ENCODE measurements around the gene ASB13.

Gene ASB13

DNA sequence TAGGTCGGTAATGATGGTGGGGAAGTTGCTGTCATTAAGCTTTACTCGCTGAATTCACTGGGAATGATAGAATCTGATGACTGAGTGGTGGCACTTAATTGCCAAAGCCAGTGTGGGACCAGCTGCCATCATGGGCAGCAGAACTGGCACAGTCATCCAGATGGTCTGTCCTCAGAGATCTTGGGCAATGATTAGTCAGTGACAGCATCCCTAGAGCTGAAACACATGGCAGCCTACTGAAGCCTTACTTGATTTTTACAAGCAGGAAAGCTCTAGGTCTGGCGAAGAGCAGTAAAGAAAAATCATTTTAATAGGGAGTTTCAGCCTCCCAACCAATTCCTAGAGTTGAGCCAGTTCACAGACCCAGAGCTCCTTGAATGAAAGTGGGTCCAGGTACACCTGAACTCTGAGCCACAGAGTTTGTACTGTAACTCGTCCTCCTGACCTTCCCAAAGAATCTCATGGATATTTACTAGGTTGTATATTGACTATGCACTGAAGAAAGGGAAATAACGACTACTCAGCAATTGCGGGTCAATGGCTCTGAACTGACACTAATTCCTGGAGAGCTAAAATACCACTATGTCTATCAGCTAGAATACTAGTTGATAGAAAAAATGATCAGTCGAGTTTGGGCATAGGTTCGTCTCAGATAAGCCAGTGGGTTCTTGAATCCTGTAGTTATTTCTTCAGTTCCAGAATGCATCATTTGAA, 4.4 kb upstream of the ASB13 start:
- DNase-seq (ENCODE audit: low read depth in 2 of 2, low spot score in 1 of 2) = no peak

DNA sequence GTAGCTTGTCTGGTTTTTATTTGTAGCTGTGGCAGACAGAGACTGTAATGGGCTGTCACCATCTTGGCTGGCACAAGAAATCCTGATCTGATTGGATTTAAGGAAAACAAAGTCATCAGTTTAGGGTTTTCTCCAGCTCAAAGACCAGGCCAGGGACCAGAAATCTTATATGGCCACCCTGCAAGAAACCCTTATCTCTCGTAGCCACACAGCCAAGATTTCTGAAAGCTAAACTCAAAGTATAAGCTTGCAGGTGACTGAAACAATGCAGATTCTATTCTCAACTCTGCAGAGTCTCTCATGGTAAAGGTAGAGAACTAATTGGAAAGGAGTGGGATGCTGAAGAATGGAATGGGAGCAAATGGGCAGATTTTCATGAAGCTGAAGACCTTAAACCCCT, 3.2 kb upstream of the ASB13 start:
- no peak for DNase-seq (ENCODE audit: low read depth in 2 of 2, low spot score in 1 of 2)

DNA sequence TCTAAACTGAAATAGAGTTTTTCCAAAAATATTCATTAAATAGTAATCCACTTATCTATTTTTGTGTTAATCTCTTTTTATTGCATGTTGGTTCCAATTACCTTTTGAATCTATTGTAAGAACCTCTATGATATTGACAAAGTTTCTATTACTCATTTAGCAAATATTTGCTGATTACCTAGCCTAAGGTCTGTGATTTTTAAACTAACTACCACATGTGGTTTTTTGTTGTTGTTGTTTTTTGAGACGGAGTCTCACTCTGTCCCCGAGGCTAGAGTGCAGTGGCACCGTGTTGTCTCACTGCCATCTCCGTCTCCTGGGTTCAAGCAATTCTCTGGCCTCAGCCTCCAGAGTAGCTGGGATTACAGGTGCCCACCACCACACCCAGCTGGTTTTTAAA, 2.0 kb upstream of the ASB13 start:
- DNase-seq (ENCODE audit: low read depth in 2 of 2, low spot score in 1 of 2) = no peak

DNA sequence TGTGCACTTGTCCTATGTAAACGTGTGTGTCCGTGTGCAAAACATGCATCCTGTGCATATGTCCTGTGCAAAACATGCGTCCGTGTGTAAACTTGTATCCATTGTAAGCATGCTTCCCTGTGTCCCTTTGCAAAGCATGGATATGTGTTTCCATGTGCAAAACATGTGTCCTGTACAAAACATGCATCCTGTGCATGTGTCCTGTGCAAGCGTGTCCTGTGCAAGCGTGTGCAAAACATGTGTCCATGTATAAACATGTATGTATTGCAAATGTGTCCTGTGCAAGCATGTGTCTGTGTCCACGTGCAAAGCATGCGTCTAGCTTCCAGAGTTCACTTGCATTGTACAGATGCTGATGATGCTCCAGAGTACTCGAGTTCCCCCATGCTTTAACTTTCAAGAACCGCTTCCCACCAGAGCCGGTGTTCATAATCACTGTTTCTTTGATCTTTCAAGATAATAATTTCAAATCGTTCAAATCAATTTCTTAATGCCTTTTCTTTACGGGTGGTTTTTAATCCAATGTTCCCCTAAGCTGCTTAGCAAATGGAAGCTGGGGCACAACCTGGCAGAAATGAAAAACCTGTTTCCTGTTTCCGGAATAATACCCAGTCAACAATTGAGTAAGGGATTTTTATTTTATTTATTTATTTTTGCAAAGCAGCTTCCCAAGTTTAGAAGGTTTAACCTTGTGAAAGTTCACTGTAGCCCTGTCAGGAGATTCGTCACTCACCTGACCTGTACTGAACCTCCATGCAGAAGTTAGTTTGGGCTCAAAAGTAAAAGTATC, 641 bp upstream of the ASB13 start:
- no peak for DNase-seq (ENCODE audit: low read depth in 2 of 2, low spot score in 1 of 2)

DNA sequence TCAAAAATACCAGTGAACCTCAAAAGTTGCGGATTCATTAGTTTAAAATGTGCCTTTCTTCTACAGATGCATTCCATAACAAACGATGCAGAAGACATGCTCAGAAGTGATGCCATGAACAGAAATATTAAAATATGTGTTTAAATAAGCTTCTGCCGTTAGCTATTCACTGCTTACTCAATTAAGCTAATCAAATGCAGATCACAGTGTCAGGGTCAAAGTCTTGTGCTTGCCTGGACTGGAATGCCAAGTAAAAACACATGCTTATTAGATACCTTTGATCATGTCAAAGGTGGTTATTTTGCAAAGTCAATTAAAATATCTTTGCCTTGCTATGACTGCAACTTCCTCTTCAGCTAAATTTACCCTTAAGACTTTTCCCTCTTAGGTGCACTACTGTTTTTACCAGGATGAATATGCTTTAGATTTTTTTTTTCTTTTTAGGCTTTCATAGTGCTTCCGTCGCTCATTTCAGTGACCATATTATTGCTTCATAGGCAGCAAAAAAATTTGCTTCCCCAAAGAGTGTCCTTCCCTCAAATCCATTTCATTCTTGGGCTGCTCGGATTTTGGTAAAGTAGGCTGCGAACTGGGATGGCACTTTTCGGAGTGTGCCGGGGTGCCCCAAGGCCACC, 905 bp downstream of the ASB13 start:
- no peak for DNase-seq (ENCODE audit: low read depth in 2 of 2, low spot score in 1 of 2)

DNA sequence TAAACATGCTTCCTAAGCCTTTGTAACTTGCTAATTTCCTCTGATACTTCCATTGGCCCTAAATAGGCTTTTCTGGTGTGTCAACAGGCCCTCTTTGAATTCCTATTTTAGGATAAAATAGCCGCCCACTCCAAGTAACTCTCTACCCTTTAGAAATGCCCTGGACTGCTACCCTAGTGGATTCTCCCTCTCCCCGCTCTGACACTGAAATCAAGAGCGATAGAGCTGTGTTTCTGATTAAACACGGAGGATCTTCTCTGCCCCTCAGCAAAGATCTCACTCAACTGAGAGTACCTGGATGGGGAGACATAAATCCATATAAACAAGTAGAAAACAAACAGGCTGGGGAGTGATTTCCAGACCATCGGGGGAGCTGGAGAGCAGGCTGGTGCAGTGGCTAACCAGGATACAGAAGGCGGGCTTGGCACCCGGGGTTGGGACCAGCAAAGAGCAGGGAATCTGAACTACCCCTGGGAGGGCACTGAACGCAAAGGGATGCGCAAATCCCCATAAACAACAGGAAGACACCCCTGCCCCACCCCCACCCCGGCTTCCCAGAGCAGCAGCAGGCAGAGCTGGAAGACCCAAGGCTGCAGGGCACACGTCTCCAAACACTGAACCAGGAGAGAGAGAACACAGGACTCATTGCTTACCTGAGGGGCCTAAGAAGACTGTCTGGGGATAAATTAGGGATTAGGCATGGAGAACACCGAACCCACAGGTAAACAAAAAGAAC, 2.5 kb downstream of the ASB13 start:
- no peak for DNase-seq (ENCODE audit: low read depth in 2 of 2, low spot score in 1 of 2)

DNA sequence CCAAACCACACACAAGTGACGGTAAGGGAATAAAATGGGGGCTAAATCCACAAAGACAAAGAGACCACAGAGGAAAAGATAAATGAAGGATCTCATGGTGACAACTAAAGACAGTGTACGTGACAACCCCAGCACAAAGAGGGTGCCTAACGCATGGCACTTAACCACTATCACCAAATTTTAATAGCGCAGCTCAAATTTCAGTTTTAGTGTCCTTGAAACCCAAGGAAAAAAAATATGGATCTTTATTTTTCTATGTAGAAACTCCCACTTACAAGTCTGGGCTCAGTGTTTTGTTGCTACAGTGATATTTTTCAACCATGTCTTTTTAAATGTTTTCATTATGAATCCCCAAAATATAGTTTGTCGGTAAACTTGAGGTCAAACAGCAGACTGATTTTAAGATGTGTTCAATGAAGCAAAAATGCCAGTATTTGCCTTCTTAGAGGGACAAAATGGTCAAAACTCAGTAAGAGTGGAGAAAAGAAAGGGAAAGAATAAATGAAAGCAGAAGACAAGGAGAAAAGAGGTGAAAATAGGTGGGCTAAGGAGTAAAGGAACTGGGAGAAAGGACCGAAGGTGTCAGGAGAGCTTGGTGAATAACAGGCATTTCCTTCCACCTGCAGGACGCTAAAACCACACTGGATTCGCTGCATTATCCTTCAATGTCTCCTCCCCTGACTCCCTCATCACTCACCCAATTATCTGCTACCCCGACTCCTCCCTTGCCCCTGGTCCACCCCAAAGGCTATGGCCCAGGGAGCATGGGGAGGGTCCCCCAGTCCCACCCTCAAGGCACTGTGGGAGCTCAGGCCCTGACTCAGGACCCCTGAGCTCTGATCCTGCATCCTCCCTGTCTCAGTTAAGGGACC, 3.5 kb downstream of the ASB13 start:
- DNase-seq (ENCODE audit: low read depth in 2 of 2, low spot score in 1 of 2) = no peak

DNA sequence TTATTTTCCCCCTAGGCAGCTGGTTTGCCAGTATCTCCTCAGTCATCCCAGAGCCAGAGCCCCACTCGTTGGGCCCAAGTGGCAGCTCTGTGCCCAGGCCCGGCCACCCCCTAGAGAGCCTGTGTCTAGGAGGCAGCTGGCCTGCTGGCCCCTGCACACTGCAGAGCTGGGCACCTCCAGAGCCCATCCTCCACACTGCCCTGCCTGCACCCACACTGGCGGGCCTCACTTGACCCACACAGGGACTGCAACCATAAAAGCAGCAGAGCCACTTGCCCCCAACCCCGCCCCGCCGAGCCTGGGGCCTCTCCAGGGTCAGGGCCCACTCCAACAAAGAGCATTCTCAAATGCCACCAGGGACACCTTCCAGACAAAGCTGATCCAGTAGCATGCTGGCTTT, 5.4 kb downstream of the ASB13 start:
- no peak for DNase-seq (ENCODE audit: low read depth in 2 of 2, low spot score in 1 of 2)

DNA sequence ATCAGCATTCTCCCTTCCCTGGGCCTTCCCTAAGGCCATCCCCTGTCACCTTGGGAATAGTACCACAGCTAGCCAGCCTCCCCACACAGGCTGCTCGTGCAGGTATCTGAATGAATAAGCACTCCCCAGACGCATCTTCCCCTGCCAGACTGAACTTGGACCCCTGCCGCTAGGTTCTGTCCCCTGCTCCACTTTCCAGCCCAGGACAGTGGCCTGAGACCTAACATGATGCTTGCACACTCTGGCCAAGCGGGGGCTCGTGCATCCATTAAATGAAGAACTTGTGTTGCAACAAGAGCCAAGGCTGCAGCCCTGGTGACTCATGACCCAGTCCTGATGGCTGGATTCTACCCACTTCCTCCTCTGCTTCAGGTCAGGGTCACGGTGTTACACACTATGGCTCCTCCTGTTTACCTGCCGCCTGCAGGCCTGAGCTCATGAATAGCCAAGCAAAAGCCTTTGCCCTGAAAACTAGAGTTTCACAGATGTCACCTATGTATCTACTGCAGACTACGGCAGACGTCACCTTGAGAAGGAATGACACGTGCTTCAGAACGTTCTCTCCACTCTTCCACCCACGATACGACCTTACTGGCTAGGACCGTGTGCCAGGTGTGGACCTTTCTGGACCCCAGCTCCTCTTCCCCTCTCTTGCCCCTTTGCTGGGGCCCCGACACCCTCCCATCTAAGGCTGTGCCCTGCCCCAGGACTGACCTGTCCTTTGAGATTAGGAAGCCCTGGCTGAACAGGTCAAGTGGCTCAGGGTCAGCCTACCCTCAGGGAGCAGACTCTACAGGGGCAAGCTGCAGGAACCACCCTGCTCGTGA, 6.5 kb downstream of the ASB13 start:
- DNase-seq (ENCODE audit: low read depth in 2 of 2, low spot score in 1 of 2) = no peak

DNA sequence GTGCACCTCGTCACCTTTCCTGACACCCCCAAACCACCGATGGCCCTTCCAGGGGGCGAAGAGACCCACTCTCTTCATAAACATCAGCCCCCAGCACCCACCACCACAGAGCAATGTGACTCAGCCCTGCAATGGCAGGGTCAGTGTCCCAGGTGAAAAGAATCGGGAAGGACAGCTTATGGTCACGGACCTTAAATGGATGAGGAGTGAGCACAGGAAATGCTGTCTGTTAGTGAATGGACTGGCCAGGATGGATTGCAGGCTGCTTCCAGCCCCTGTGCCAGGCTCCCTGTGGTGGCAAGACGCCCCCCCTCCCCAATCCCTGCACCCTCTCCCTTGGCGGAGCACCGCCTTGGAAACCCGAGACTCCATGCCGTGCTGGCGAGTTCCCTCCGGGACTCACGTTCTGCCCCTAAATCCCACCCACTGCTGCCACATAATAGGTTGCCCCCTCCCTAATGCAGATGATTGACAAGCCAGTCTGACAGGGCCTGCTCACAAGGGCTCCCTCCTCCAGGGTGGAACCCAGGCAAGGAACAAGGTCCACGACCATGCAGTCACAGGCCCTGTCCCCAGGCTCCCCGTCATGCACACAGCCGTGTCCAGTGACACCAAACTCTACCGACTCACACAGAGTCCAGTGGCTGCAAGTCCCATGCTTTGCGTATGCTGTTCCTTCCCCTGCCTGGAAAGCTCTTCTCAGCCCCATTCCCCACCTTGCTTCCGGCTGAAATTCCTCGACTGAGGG, 7.3 kb downstream of the ASB13 start:
- DNase-seq (ENCODE audit: low read depth in 2 of 2, low spot score in 1 of 2) = no peak

DNA sequence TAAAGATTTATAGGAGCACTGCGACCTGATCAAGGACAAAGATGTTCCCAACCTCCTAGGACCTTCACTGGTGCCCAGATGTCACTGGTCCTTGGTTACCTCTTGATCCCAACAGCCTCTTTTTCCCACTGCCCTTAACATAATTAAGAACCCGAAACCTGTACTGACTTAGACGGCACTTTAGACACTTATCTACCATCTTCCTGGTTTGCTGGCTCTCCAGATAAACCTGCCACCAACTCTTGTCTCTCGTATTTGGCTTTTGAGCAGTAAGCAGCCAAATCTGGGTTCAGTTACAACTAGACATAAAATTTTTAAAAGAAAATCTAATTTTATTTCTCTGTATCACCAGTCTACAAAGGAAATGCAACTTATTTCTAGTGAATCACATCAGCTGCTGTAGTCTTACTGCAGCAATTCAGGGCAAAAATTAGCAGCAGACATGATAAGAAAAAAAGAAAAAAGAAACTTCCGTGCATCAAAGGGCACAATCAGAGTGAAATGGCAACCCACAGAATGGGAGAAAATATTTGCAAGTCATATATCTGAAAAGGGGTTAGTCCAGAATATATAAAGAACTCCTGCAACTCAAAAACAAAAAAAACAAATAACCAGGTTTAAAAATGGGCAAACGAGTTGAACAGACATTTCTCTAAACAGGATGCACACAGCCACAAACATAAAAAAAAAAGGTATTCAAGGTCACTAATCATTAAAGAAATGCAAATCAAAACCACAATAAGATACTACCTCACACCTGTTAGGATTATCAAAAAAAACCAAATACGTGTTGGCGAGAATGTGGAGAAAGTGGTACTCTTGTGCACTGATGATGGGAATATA, 9.4 kb downstream of the ASB13 start:
- no peak for DNase-seq (ENCODE audit: low read depth in 2 of 2, low spot score in 1 of 2)

DNA sequence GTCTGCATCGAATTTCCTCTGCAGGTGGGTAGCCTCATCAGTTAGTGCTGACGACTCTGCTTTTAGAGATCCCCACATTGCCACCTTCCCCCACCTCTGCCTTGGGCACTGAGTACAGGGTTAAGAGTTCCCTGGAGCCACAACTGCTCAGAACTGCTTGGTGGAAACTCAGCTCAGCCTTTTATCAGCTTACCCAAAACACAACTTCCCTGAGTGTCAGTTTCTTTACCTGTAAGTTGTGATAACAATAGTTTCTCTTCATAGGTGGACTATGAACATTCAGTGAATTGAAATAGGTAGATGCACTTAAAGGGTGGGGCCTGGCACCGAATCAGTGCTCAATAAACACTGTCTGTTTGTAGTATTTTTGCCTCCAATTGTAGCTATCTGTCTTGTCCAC, 11.3 kb downstream of the ASB13 start:
- DNase-seq (ENCODE audit: low read depth in 2 of 2, low spot score in 1 of 2) = no peak

DNA sequence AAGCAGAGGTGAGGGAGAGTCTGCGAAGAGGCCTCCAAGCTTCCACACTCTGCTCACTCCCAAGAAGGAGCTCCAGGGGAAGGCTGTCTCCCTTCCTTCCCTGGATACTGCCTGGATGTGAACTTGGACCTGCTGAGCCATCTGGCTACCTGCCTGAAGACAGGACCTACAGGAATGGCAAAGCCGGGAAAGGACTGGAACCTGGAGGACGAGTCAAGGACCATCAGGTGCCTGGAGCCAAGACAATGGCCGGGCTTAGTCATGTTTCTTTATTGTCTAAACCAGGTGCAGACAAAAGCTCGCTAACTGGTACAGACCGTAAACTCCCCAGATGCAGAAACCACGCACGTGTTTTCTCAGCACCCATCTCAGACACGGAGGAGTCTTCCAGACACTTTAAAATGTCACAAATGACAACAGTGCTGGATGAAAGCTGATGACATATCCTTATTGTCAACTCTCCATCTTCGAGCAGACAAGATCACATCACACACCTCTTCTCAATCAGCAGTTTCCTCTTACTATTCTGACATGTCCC, 12.1 kb downstream of the ASB13 start:
- DNase-seq (ENCODE audit: low read depth in 2 of 2, low spot score in 1 of 2) = no peak

DNA sequence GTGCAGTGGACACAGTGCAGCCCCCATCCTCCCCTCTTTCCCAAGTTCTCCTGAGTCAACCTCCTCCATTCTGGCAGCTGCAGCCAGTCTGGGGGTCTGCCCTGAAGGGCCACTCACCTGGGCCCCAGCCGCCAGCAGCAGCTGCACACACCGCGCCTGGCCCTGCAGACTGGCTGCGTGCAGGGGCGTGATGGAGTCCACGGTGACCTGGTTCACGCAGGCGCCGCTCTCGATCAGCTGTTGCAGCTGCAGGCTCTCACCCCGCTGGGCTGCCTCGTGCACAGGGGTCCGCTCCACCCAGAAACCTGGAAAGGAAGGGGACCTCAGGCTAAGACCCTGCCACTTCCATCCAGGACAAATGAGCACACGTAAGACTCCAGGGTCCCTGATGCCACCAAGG, 13.6 kb downstream of the ASB13 start:
- no peak for DNase-seq (ENCODE audit: low read depth in 2 of 2, low spot score in 1 of 2)

DNA sequence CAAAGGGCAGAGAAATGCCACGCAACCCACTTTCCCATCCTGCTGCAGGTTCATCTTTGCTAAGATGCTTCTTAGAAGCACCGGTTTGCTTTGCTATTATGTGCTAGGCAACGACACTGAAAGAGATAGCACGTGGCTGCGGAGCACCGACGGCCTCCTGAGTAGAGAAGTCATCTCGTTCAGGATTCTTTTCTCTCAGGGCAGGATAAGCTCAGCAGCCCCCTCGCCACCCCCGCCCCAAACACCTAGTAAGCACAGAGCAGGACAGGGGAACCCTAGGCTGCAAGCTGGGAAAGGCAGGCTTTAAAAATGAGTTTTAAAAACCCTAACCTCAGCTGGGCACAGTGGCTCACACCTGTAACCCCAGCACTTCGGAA, 15.0 kb downstream of the ASB13 start:
- DNase-seq (ENCODE audit: low read depth in 2 of 2, low spot score in 1 of 2) = no peak

DNA sequence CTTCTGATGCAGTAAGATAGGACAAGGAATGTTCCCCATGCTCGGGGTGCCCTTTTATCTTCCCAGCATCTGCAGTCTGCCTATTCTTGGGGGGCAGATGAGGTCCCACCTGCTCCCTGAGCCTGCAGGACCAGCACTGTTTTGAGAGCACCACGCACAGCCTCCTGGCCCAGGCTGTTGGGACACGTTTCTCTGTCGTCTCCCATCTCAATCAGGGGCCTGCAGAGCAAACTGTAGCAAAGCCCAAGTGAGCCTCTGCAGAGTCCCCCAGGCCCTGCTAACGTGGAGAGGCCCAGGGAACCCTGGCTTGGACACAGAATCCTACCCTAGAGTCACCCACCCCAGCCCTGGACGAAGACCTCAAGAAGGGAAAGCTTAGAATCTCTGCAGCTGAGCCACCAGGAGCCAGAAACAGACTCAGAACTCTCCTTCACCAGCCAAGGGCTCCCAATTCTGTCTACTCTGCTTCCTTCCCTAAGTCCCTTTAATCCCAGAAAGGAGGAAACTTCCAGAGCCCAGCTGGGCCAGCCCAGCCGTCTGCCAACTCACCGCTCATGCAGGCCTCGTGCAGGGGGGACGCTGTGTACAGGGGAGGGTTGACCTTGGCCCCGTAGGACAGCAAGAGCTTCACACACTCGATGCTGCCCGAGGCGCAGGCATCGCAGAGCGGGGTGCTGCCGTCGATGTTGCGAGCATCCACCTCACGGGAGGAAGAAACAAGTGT, 15.6 kb downstream of the ASB13 start:
- no peak for DNase-seq (ENCODE audit: low read depth in 2 of 2, low spot score in 1 of 2)

DNA sequence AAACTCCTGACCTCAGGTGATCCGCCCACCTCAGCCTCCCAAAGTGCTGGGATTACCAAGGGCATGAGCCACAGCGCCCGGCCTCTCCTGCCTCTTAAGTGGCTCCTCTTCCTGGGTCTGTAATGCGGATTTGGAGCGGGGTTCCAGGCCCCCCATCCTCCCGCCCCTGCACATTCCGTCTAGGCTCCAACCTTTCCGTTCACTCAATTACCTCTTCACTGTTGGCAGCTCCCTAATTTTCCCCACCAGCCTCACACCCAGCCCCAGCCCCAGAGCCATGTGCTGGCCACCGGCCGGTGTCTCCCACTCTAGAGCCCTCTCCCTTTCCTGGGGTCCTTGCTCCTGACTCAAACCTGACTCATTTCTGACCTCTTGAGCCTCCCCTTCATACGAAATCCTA, 16.6 kb downstream of the ASB13 start:
- no peak for DNase-seq (ENCODE audit: low read depth in 2 of 2, low spot score in 1 of 2)
